GM20431 (cell line): ENCODE measurements around the gene KIF20B.
"Not testable (repeated sequence)": the region's sequence is repeated elsewhere in the genome, so short reads cannot be mapped to it uniquely, and the experiment has no call there.

Experiments used
- in situ Hi-C: fragments of 300-500 bp; cut with MseI, MboI; formaldehyde crosslinking; loops from one replicate; pipeline ENCODE4 v1.15.0; 2020; ENCODE audit warnings: low sequenced_read_pairs; ENCODE audit not compliant: unreplicated experiment

Gene KIF20B

DNA sequence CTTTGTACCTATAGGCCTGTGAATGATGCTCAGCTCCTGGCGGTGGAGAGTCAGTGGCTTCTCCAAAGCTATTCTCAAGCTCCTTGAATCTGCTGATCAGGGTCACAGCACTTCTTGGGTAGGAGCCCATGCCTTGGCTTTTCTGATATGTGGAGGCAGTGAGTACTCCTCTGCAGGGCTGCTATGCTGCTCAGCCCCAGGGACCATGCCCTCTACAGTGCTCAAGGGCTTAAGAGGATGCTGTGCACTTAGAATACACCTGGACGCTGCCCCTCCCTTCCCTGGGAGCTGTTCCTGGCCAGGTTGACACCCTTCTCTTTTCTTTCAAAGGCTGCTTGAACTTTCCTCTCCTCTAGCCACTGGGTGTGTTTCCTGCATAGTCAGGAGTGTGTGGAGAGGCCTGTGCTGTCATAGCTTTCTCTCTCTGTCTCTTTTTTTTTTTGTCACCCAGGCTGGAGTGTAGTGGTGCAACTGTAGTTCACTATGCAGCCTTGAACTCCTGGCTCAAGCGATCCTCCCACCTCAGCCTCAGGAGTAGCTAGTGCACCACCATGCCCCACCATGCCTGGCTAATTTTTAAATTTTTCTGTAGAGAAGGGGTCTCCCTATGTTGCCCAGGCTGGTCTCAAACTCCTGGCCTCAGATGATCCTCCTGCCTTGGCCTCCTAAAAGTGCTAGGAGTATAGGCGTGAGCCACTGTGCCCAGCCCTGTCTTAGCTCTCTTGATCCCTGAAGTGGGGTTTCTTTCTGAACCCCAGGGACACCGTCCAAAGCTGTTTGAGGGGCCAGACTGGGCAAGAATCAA lies 113.9 kb downstream of the KIF20B start:
- in situ Hi-C loops = no loop called here

DNA sequence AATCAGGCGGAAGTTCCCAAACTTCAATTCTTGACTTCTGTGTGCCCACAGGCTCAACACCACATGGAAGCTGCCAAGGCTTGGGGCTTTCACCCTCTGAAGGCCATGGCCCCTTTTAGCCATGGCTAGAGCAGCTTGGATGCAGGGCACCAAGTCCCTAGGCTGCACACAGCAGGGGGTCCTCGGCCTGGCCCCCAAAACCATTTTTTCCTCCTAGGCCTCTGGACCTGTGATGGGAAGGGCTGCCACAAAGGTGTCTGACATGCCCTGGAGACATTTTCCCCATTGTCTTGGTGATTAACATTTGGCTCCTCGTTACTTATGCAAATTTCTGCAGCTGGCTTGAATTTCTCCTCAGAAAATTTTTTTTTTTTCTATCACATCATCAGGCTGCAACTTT lies 117.6 kb downstream of the KIF20B start:
- in situ Hi-C loops = not testable (repeated sequence)
